Measurements from ENCODE around the gene STRA8. TPM values are rescaled to one million over a fixed set of nuclear protein-coding genes. Genes with fewer than 3 reads are reported as not detected.

The STRA8 gene
- total and polyA plus RNA-seq, 2 of the 13 experiments (the other 11 are each of a cell fraction or from before 2014, with no cell fraction given), result not detected

GRCh38 chr7:135281363-135281949, 47.8 kb downstream of the STRA8 start (continued):
- TF ChIP-seq ZNF572 (CRISPR knock-in tag; IDR thresholded peaks at IDR 0.05) (no peak), ZNF674 (CRISPR knock-in tag; IDR thresholded peaks at IDR 0.05; ENCODE audit: low read depth) (no peak), SSRP1 (CRISPR knock-in tag; IDR thresholded peaks at IDR 0.05) (no peak), ZSCAN9 (CRISPR knock-in tag; IDR thresholded peaks at IDR 0.05; ENCODE audit: borderline replicate concordance) (0 out of 2 replicates have a peak, but pooled peaks have one; percentile 22), ZNF746 (CRISPR knock-in tag; IDR thresholded peaks at IDR 0.05) (no peak), NFE2L1 (CRISPR knock-in tag; IDR thresholded peaks at IDR 0.05; ENCODE audit: borderline replicate concordance) (no peak), ZNF543 (CRISPR knock-in tag; IDR thresholded peaks at IDR 0.05) (no peak), MIER3 (CRISPR knock-in tag; IDR thresholded peaks at IDR 0.05; ENCODE audit: borderline replicate concordance) (peak; percentile 60; the same call in 1 of the 2 replicates), PRDM10 (CRISPR knock-in tag; IDR thresholded peaks at IDR 0.05; ENCODE audit: low read depth) (no peak), ATF1 (CRISPR knock-in tag; IDR thresholded peaks at IDR 0.05) (no peak), STAG1 (CRISPR knock-in tag; IDR thresholded peaks at IDR 0.05) (peak; percentile 95), NR2F6 (IDR thresholded peaks at IDR 0.05) (no peak), NR2F6 (CRISPR knock-in tag; IDR thresholded peaks at IDR 0.05) (0 out of 2 replicates have a peak, but pooled peaks have one; percentile 13), PPARG (CRISPR knock-in tag; conservative IDR thresholded peaks at IDR 0.05) (0 out of 2 replicates have a peak, but pooled peaks have one; percentile 17), HNRNPL (IDR thresholded peaks at IDR 0.05; ENCODE audit: low read depth, low read length) (no peak), ZNF33A (CRISPR knock-in tag; IDR thresholded peaks at IDR 0.05; ENCODE audit: borderline replicate concordance) (no peak; the same call in 1 of the 2 replicates), ZNF101 (CRISPR knock-in tag; IDR thresholded peaks at IDR 0.05; ENCODE audit: borderline replicate concordance, low read depth) (no peak), BCL6 (CRISPR knock-in tag; IDR thresholded peaks at IDR 0.05) (no peak), ZBTB7A (CRISPR knock-in tag; IDR thresholded peaks at IDR 0.05) (no peak), ZNF619 (CRISPR knock-in tag; IDR thresholded peaks at IDR 0.05) (no peak), HMGA1 (CRISPR knock-in tag; conservative IDR thresholded peaks at IDR 0.05) (no peak), ZNF180 (CRISPR knock-in tag; IDR thresholded peaks at IDR 0.05; ENCODE audit: borderline replicate concordance, low read depth) (no peak), ZNF468 (CRISPR knock-in tag; IDR thresholded peaks at IDR 0.05) (no peak), ARHGAP35 (CRISPR knock-in tag; IDR thresholded peaks at IDR 0.05; ENCODE audit: borderline replicate concordance) (no peak), ZFP37 (CRISPR knock-in tag; IDR thresholded peaks at IDR 0.05; ENCODE audit: borderline replicate concordance) (no peak), ZKSCAN8 (CRISPR knock-in tag; IDR thresholded peaks at IDR 0.05; ENCODE audit: borderline replicate concordance) (no peak), NFE2L2 (IDR thresholded peaks at IDR 0.05; ENCODE audit: low read length) (no peak), ZNF781 (CRISPR knock-in tag; IDR thresholded peaks at IDR 0.05; ENCODE audit: borderline replicate concordance, not compliant biosample characterization) (no peak), HDAC2 (CRISPR knock-in tag; IDR thresholded peaks at IDR 0.05) (no peak)
- TF ChIP-seq, protein P1, sequence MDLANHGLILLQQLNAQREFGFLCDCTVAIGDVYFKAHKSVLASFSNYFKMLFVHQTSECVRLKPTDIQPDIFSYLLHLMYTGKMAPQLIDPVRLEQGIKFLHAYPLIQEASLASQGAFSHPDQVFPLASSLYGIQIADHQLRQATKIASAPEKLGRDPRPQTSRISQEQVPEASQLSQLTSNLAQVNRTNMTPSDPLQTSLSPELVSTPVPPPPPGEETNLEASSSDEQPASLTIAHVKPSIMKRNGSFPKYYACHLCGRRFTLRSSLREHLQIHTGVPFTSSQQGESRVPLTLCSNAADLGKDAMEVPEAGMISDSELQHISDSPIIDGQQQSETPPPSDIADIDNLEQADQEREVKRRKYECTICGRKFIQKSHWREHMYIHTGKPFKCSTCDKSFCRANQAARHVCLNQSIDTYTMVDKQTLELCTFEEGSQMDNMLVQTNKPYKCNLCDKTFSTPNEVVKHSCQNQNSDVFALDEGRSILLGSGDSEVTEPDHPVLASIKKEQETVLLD (CRISPR knock-in tag; IDR thresholded peaks at IDR 0.05; ENCODE audit: low read depth), result no peak
